HG02642 (cell line): ENCODE data around the gene UCP2.

ENCODE experiments used
- ATAC-seq: cut with Tn5 transposase; IDR thresholded peaks from one replicate; pipeline ENCODE4 v1.9.1; 2021; ENCODE audit warnings: mild to moderate bottlenecking; ENCODE audit not compliant: unreplicated experiment, poor library complexity

UCP2 gene

DNA sequence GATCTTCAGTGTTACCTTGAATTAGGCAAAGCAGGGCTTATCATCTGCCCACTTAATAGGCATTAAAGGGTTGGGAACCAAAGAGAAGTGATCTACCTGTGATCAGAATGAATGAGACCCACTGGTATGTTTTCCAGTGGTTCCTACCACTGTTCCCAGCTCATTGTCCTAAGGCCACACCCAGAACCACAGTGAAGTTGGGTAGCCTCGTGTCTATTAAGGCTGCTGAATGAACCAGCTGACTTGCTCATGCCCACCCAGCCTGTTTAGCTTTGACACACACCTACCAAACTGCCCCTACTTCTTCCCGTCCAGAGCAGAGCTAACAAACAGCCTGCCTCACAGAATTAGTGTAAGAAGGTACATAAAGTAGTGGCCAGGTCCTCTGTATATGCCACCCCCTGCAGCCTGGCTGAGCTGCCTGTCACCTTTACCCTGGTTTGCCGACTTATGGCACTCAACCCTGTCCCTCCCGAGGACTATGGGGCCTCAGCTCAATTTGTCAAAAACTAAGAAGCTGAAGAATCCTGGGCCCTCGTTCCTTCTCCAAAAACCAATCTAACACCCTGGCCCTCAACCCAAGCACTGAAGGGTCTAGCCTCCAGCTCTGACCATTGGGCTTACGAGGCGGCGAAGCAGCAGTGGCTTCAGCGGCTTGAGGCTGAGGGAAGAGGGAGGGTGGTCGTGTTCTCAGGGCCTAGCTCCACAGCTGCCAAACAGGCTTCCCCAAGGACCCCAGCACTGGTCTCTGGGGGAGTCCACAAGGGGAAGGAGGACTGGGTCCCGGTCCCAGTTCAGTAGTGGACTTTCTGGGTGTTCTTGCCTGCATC lies 9.8 kb downstream of the UCP2 start:
- no peak for ATAC-seq

GRCh38 chr11:73972187-73972586 lies 10.5 kb downstream of the UCP2 start:
- no peak for ATAC-seq

DNA sequence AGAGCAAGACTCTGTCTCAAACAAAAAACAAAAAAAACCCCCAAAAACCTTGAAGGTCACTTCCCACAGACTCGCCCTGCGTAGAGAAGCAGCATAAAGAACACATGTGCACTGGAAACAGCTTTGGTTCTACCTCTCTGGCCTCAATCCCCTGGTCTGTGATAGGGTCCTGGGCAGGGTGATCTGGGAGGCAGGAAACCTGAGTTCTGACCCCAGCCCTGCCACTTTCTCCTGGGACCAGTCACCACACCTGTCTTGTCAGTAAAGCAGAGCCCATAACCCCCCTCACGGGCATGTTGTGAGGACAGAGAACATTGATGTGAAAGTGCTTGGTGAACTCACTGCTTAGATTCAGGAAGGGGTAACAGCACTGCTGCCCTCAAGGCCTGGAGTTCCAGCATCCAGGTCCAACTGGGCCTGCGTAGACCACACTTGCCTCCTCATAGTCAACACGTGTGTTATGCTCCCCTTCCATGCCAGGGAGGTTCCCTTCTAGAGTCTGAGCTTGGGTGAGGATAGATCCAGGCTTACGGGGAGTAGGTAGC lies 11.4 kb downstream of the UCP2 start:
- no peak for ATAC-seq

DNA sequence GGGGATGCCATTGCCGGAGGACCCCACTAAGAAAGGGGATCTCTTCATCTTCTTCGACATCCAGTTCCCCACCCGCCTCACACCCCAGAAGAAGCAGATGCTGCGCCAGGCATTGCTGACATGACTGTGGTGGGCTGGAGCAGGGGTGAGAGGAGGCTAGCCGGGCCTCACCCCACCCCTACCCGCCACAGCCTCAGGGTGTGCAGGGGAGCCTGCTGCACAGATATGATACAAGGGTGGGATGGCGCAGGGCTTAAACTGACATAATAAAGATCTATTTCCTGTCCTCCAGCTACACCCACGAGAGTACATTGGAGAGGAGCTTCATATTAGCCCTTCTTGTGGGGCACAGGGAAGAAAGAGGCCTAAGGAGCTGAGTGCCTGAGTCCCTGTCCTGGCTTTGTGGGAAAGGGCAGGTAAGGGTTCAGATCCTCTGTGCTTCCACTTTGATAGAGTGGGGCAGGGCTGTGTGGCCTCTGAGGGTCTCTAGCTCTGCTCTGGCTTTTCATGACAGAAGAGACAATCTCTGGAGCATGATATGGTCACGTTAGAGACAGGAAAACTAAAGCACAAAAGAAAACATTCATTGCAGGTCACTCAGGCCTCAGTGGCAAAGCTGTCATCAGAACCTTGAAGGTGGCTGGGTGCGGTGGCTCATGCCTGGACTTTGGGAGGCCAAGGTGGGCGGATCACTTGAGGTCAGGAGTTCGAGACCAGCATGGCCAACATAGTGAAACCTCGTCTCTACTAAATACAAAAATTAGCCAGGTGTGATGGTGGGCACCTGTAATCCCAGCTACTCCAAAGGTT lies 12.4 kb downstream of the UCP2 start:
- no peak for ATAC-seq

DNA sequence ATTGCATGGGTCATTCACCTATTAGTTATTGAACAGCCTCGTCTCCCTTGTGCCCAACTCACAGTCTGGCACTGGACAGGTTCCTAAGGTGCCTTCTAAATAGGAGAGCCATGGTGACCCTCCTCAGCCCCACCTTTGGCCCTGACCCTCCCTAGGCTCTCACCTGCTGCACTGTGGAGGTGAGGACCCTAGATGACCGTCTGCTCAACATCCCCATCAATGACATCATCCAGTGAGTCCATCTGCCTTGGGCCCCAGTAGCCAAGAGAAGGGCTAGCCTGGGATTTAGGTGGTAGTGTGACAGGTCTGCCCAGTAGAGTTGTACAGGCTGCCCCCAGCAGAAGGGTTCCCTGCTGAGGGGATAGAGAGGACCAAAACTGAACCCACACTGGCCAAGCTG lies 13.6 kb downstream of the UCP2 start:
- ATAC-seq = no peak

DNA sequence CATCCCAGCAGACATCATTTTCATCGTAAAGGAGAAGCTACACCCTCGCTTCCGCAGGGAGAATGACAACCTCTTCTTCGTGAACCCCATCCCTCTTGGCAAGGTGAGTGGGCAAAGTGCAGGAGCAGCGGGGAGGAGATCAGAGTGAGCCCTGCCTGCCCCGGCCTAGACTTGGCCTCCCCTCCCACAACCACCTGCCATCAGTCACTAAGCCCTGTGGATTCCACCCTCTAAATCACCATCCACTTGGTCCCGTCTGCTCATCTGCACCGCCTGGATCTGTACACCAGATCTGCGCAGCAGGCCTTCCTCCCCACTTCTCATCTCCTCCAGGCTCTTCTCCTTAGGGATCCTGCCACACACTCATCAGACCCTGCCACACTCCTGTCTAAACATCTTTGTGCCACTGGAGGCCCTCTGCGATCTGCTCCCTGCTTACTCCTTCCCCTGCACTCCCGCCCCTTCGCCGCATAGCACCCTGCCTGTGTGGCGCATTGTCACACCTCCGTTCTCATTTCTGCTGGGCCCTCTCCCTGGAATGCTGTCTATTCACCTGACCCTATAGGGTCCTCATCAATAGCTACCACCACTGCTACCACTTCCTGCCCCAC lies 14.2 kb downstream of the UCP2 start:
- no peak for ATAC-seq

DNA sequence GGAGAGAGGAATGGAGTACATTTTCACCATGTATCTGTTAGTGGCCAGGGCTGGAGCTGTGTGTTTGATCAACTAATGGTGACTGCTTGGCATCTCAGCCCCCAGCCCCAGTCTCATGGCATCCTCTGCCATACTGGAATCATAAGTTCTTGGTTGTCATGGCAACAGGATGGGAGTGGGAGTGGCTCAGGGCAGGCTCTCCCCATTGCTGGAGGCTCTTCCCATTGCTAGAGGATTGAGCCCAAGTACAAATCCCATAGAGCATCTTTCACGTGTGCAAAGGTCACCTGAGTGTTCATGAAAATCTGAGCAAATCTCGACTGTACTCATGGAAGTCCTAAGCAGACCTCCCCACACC lies 16.9 kb downstream of the UCP2 start:
- no peak for ATAC-seq

DNA sequence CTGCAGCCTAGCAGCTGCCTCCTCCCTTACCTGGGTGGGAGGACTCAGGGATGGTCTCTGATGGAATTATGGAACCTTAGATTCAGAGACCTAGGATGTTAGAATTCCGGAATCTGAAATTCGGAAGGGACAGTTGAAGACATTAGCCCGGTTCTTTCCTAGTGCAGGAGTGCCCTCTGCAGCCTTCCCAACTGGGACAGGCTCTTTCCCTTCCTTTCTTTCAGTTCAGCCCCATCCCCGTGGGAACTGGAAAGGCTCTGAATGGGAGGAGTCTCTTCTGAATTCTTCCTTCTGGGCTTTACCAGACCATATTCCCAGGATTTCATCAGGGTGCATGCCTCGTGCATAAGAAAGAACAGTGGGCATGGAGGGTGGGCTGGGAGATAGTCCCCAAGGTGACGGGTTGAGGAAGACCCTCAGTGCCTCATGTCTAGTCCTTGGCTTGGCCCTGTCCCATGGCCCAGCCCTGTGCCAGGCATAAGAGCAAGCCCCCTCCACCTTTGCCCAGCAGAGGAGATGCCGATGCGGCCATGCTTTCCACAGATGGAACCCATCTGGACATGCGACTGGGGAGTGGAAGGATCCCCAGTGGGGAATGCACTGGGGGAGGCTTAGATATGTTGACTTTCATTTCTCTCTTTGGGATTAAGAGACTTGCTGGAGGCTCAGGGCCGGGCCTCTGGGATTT lies 17.4 kb downstream of the UCP2 start:
- ATAC-seq = no peak

DNA sequence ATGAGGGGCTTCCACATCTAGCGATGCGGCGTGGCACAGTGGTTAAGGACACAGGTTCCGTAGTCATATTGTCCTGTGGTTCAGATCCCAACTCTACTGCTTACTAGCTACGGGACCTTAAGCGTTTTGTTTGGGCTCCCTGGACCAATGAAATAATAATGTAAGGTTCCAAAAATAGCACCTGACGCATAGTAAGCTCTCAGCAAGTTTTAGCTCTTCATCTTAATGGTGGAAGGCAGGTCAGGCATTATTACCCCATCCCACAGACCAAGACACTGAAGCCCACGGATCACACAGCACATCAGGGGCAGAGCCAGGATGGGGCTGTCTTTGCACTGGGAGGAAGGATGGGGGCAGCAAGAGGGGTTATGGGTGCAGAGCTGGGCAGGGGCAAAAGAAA lies 18.8 kb downstream of the UCP2 start:
- ATAC-seq = no peak

DNA sequence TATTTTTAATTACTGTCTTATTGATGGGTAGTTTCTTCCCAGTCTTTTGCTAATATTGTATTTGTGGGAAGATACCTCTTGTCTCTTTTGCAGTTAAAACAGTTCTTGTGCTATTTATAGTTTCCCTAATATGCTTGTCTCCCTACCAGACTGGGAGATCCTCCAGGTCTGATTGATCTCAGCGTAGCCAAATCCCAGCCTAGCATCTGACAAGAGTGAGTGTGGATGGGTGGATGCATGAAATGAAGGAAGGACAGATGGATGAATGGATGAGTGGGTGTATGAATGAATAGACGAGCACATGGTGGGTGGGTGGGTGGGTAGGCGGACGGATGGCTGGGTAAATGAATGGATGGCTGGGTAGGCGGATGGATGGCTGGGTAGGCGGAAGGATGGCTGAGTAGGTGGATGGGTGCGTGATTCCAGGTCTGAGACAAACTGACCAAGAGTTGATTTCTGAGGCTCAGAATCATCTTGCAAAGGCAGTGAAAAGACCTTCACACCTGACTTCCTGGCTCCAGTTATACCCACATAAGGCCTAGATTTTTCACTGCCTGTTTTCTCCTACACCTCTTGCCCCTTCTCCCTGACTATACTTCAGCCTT lies 20.4 kb downstream of the UCP2 start:
- ATAC-seq = no peak

DNA sequence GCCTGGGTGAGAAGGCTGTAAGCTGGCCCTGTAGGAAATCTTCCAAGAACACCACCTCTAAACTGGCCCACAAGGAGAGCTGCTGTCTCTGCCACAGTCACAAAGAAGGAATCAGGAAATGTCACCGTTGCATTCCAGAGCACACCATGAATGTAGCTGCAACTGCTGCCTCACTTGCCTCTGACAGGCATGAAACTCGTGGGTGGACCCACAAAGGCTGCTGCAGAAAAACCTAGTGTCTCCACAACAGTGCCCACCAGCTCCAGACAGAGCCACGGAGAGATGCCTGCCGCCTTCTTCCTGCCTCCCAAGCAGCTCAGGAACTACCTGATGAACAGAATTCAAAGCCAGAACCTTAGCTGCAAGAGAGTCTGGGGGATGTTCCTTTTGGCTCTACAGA lies 21.3 kb downstream of the UCP2 start:
- no peak for ATAC-seq

DNA sequence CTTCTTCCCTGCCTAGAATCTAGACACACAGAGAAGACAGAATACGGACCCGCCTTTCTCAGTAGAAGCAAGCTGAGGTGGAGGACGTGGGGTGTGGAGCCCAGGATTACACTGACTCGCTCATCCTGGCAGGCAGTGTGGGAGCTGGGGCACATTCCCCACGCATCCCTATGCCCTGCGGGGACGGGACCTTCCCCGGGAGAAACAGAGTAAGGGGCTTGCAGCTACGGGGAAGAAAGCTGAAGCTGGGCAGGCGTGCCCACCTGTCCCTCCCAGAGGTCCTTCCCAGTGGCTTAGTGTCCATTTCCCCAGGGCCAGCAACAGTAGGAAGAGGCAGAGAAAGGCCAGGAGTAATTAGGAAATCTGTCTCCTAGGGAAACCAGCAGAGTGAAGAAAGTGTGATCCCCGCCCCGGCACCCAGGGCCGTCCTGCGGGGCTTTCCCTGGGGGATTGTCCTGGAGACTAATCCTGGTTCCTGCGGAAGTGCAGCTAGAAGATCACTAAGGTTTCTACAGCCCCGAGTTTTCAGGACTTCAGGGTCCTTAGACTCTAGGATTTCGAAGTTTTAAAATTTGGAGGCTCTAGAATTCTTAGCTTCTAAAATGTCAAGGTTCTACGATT lies 24.0 kb downstream of the UCP2 start:
- ATAC-seq = no peak

- no peak for ATAC-seq
These were observed 24.8 kb downstream of the UCP2 start for GRCh38 chr11:73957654-73958361.

DNA sequence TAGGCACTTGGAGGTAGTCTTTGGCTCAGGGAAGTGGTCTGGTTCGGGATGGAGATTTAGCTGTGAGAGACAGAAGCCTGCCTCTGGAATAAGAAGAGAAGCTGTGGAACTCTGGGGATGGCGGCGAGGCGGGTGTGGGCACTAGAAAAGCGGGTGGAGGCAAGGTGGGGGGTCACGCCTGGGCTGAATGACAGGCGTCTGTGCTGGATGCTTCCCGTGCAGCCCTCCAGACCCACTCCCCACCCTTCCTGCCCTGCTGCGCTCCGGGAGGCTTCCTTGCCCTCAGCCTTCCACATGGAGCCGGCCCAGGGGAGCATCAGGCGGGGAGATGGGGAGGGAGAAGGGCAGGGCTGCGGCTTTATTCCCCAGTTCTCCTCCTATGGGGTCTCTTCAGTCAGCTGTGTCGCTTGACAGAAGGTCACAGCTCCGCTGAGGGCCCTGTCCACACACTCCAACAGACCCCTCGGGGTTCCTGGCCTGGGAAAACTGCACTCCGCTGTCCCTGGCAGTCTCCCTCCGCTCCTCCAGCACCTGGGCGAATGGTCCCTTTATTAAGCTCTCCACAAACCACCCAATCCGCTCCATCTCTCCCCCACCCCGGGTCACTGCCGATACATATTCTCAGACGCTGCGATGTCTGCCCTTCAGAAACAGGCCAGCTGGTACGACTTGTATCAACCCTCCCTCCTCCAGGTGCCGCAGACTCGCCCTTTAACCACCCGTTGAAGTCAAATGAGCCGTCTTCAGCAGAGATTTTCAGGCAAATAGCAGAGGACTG lies 25.6 kb downstream of the UCP2 start:
- no peak for ATAC-seq

GRCh38 chr11:73951797-73952196 lies 30.8 kb downstream of the UCP2 start:
- ATAC-seq = no peak

GRCh38 chr11:73950869-73951710 lies 31.6 kb downstream of the UCP2 start, which contains the start of gene DNAJB13:
Gene DNAJB13 (plus strand): TSS chr11:73951026. CDS start chr11:73951070, 44 bp downstream.
- ATAC-seq = peak; percentile 75

GRCh38 chr11:73949912-73950311 lies 32.7 kb downstream of the UCP2 start:
- no peak for ATAC-seq
